Heart left ventricle (tissue), 16 donors: ENCODE measurements around the gene HOXD8. TPM values are rescaled to one million over a fixed set of nuclear protein-coding genes. Genes with fewer than 3 reads are reported as not detected.

Experiments used
- ATAC-seq, 4 donors: fragments of 200-7000 bp; cut with Tn5 transposase; one replicate each; pipeline ENCODE4 v1.9.1; 2020 to 2022; ENCODE audit warnings: moderate library complexity in 4 of 4, mild to moderate bottlenecking in 3 of 4, moderate number of reproducible peaks in 1 of 4
- DNase-seq, 5 donors: peaks; one replicate each; pipeline ENCODE4 v3.0.0-alpha.2; 2020
- H3K27ac ChIP-seq, 12 donors: fragments of 200-600 bp; sonication (generic) in 4 of 12; one replicate each; pipeline versions ENCODE4 v1.5.0 to v1.8.0; 2016 to 2022; ENCODE audit warnings: mild to moderate bottlenecking in 2 of 12
- H3K27me3 ChIP-seq, 9 donors: fragments of 200-600 bp; sonication (generic) in 2 of 9; one replicate each; pipeline versions ENCODE4 v1.5.1 to v1.8.0; 2016 to 2022; ENCODE audit warnings: mild to moderate bottlenecking in 3 of 9
- H3K36me3 ChIP-seq, 9 donors: fragments of 200-600 bp; sonication (generic) in 2 of 9; one replicate each; pipeline versions ENCODE4 v1.5.0 to v1.8.0; 2018 to 2022; ENCODE audit warnings: mild to moderate bottlenecking in 2 of 9
- H3K4me1 ChIP-seq, 12 donors: fragments of 200-600 bp; sonication (generic) in 4 of 12; one replicate each; pipeline versions ENCODE4 v1.5.0 to v1.8.0; 2016 to 2022; ENCODE audit warnings: mild to moderate bottlenecking in 3 of 12
- H3K4me3 ChIP-seq, 12 donors: fragments of 200-600 bp; sonication (generic) in 4 of 12; one replicate each; pipeline versions ENCODE4 v1.5.0 to v1.8.0; 2017 to 2022; ENCODE audit warnings: mild to moderate bottlenecking in 9 of 12, moderate library complexity in 4 of 12
- H3K9me3 ChIP-seq, 12 donors: fragments of 200-600 bp; sonication (generic) in 4 of 12; one replicate each; pipeline versions ENCODE4 v1.5.0 to v1.8.0; 2016 to 2022; ENCODE audit warnings: mild to moderate bottlenecking in 1 of 12
- POLR2A ChIP-seq, 2 donors: fragments of 450-650 bp; IDR thresholded peaks; one replicate each; pipeline ENCODE4 v1.6.1; 2017; ENCODE audit warnings: antibody characterized with exemption in 2 of 2, mild to moderate bottlenecking in 2 of 2, moderate library complexity in 2 of 2
- WGBS, 4 donors: extraction: QIAGEN DNeasy Blood & Tissue Kit in 2 of 4; methylation state at CpG; one replicate each; pipeline versions ENCODE4 v1.1.5 to v1.1.7; 2013 to 2018; 5-methylcytosine and 5-hydroxymethylcytosine counted together
- intact Hi-C, 10 donors: fragments of 100-400 bp; cut with DNase I; formaldehyde crosslinking; loops; one replicate each; pipeline versions ENCODE4 v1.11.1 to v1.14.2; 2022
- polyA plus RNA-seq, 2 donors: library from polyadenylated mRNA; stranded (reverse); fragments of 200-250 nt; gene quantifications; one replicate each; pipeline ENCODE4 v1.2.3, GENCODE V29; 2013
- total RNA-seq, 9 donors: library from RNA; depleted of rRNA in 2 of 9; stranded (reverse); fragments of >200 nt in 2 of 9; fragmentation: NEBNext Ultra II Directional in 3 of 9; extraction: Animal tissue kit (Norgen Biotek cat#: 25700) in 3 of 9; gene quantifications; one replicate each; pipeline versions ENCODE4 v1.1.0 to v1.2.4, GENCODE V29; 2016 to 2023
- TF ChIP-seq, protein P1 (sequence below), 12 donors: fragments of 200-600 bp; sonication (generic) in 4 of 12; IDR thresholded peaks; one replicate each; pipeline versions ENCODE4 v1.5.0 to v1.8.0; 2018 to 2022; ENCODE audit warnings: antibody characterized with exemption in 12 of 12, mild to moderate bottlenecking in 5 of 12
- donor health status: ischemic (EF 13 %, LVEDD 7.1; RV severe dilation, severe dysfunction).
- donor health status: healthy with polysubstance abuse.
- donor health status: DM: no; HTN: yes; CAD: no.
- donor health status: DM: no; HTN: no; CAD: no.
- donor health status: ischemic (EF 25% LVEDD 6.9; RV normal size, moderate dysfunction).
- donor health status: ischemic (EF 25% LVEDD 5.7; RV mildly dilated, moderate dysfunction).
- donor health status: healthy.
- donor health status: DM: yes; HTN: yes; CAD: no.
- donor health status: ischemic (EF 35%, LVEDD 5.7; RV mildly dilated, moderate dysfunction).
- donor health status: nonischemic (EF 11% LVEDD 7.7; RV severe dilation, severe dysfunction).
- donor health status: DM: yes; HTN: yes; CAD: no.
- donor health status: PGD.
- donor health status: ischemic (EF 29% LVEDD 5.4; RV normal size, mild dysfunction).
- donor health status: nonischemic (EF 23%, LVEDD 6.1; RV moderate dilation, normal function).

Gene HOXD8
- total and polyA plus RNA-seq, 11 donors: 0.21 to 1.8 (median 0.53) TPM

DNA sequence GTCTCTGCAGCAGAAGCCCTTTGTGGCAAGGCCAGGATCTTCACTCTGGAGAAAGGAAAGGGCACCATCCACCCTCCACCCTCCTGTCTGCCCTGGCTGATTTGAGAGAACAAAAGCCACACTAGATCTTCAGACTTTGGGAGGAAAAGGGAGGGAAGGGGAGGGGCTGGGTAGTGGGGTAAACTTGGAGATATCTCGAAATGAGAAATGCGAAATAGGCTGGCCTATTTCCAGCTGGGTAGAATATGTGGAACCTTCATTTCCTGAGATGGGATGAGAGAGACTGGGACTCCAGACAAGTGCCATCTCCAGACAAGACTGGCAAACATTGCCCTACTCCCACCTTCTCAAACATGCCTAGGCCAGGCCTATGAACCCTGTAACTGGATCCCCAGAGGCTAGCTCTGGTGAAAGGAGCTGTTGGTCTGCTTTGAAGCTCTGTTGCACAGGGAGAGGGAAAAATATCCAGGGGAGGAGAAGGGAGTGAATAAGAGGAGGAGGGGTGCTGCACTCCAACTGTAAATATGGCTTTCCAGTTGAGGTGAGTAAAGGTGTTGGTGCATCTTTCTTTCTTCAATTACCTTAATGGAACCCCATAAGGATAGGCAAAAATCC is 28.2 kb upstream of the HOXD8 start:
- peaks cover 90 to 100% (median 100%) of the 10 kb centered on the region in 9 donors for H3K27me3 ChIP-seq
- peak overlapping the region in 1 of 12 donors; percentile 55 for H3K27ac ChIP-seq
- no peaks in the 10 kb centered on the region for H3K9me3 ChIP-seq
- no peaks in the 10 kb centered on the region for H3K36me3 ChIP-seq
- ATAC-seq: no peak
- peaks cover 0 to 50% (median 17%) of the 10 kb centered on the region in 12 donors for H3K4me1 ChIP-seq
- intact Hi-C loops: no loop called here
- peak in 1 of 5 donors; percentile 3 for DNase-seq
- WGBS, 4 donors: 6 to 17% (median 12%) methylated on average over 2 of the region's 2 CpGs
- TF ChIP-seq, protein P1, sequence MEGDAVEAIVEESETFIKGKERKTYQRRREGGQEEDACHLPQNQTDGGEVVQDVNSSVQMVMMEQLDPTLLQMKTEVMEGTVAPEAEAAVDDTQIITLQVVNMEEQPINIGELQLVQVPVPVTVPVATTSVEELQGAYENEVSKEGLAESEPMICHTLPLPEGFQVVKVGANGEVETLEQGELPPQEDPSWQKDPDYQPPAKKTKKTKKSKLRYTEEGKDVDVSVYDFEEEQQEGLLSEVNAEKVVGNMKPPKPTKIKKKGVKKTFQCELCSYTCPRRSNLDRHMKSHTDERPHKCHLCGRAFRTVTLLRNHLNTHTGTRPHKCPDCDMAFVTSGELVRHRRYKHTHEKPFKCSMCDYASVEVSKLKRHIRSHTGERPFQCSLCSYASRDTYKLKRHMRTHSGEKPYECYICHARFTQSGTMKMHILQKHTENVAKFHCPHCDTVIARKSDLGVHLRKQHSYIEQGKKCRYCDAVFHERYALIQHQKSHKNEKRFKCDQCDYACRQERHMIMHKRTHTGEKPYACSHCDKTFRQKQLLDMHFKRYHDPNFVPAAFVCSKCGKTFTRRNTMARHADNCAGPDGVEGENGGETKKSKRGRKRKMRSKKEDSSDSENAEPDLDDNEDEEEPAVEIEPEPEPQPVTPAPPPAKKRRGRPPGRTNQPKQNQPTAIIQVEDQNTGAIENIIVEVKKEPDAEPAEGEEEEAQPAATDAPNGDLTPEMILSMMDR (IDR thresholded peaks at IDR 0.05): no peak
- TF ChIP-seq POLR2A (IDR thresholded peaks at IDR 0.05): no peak
- no peak overlapping the region for H3K4me3 ChIP-seq

DNA sequence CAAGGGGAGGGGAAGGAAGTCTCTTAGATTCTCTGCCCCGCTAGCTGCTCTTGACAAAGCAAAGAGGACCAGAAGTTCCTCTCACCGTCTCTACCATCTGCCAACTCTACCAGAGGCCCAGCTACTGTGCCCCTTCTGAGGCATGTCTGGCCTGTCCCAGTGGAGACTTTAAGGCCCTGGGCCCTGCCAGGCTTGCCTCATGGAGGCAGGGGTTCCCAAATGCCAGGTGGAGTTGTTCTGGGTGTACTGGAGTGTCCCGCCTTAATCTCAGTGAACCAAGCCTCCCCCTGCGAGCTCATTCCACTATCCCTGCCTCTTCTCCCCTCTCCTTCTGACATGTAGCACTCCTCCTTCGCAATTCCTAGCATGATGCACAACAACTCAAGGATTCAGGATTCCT is 27.7 kb upstream of the HOXD8 start:
- no peaks in the 10 kb centered on the region for H3K9me3 ChIP-seq
- no peaks in the 10 kb centered on the region for H3K36me3 ChIP-seq
- no peak overlapping the region for H3K4me3 ChIP-seq
- intact Hi-C loops: no loop called here
- H3K27ac ChIP-seq: peak overlapping the region in 1 of 12 donors; percentile 55
- peaks cover 90 to 100% (median 100%) of the 10 kb centered on the region in 9 donors for H3K27me3 ChIP-seq
- no peak for ATAC-seq
- H3K4me1 ChIP-seq: peaks cover 0 to 50% (median 14%) of the 10 kb centered on the region in 12 donors
- 18 to 34% (median 26%) methylated on average over 5 of the region's 5 CpGs for WGBS, 4 donors
- TF ChIP-seq, protein P1 (IDR thresholded peaks at IDR 0.05): no peak
- no peak for TF ChIP-seq POLR2A (IDR thresholded peaks at IDR 0.05)
- DNase-seq: peak in 1 of 5 donors; percentile 7

DNA sequence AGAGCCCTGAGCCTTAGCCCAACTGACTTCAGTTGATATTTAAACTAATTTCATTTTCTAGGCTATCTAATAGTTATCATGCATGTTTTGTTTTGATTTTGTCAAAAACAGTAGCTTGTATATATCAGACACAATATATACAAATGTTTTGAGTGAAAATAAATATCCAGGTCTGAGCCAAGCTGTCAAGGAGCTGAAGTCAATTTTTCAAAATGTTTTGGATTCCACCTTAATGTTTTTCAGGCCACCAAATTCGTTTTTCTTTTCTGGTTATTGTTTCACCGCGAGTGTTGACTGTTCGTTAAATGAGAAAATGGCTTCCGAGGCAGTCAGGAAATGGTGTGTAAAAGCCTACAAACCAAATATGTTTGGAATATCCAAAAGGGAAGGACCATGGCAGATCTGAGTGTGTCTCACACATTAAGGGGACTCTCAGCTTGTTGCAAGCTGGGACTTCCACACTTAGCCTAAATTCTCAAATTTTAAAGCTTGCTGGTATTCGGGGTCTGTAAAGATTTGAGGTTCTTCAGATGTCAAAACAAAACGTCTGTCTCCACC is 27.1 kb upstream of the HOXD8 start:
- Histone ChIP-seq H3K9me3 (no peaks in the 10 kb centered on the region), H3K27ac (peak overlapping the region in 1 of 12 donors; percentile 55), H3K4me1 (peaks cover 0 to 50% (median 13%) of the 10 kb centered on the region in 12 donors), H3K36me3 (no peaks in the 10 kb centered on the region), H3K4me3 (no peak overlapping the region), H3K27me3 (peaks cover 90 to 100% (median 100%) of the 10 kb centered on the region in 9 donors)
- TF ChIP-seq POLR2A (IDR thresholded peaks at IDR 0.05): no peak
- TF ChIP-seq, protein P1 (IDR thresholded peaks at IDR 0.05): no peak
- DNase-seq: no peak
- intact Hi-C loops: no loop called here
- WGBS, 4 donors: 14 to 20% (median 15%) methylated on average over 7 of the region's 7 CpGs
- no peak for ATAC-seq

DNA sequence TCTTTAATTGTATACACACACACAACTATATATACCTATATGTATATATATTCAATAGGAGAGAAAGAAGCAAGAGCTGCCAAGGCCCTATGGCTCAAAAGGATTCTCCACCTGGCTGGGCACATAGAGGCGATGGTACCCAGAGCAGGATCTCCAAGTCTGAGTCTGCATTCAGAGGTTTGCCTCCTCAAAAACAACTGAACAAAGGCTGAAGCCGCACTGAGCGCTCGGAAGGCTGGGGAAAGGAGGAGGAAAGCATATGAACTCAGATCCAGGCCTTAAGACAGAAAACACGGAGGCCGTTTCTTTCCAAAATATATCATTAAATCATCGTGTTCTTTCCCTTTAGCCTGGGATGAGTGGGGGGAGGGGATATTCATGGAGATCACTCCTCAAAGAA is 26.3 kb upstream of the HOXD8 start:
- Histone ChIP-seq H3K27me3 (peaks cover 89 to 99% (median 96%) of the 10 kb centered on the region in 9 donors), H3K4me3 (peak overlapping the region in 1 of 12 donors; percentile 7), H3K27ac (peak overlapping the region in 1 of 12 donors; percentile 90), H3K4me1 (peaks cover 0 to 49% (median 9%) of the 10 kb centered on the region in 12 donors), H3K9me3 (no peaks in the 10 kb centered on the region), H3K36me3 (no peaks in the 10 kb centered on the region)
- WGBS, 4 donors: 17 to 26% (median 22%) methylated on average over 7 of the region's 7 CpGs
- TF ChIP-seq, protein P1 (IDR thresholded peaks at IDR 0.05): no peak
- no peak for TF ChIP-seq POLR2A (IDR thresholded peaks at IDR 0.05)
- DNase-seq: no peak
- intact Hi-C loops: no loop called here
- ATAC-seq: no peak
